Measurements from ENCODE around the gene HOXC13.

HOXC13 gene

DNA sequence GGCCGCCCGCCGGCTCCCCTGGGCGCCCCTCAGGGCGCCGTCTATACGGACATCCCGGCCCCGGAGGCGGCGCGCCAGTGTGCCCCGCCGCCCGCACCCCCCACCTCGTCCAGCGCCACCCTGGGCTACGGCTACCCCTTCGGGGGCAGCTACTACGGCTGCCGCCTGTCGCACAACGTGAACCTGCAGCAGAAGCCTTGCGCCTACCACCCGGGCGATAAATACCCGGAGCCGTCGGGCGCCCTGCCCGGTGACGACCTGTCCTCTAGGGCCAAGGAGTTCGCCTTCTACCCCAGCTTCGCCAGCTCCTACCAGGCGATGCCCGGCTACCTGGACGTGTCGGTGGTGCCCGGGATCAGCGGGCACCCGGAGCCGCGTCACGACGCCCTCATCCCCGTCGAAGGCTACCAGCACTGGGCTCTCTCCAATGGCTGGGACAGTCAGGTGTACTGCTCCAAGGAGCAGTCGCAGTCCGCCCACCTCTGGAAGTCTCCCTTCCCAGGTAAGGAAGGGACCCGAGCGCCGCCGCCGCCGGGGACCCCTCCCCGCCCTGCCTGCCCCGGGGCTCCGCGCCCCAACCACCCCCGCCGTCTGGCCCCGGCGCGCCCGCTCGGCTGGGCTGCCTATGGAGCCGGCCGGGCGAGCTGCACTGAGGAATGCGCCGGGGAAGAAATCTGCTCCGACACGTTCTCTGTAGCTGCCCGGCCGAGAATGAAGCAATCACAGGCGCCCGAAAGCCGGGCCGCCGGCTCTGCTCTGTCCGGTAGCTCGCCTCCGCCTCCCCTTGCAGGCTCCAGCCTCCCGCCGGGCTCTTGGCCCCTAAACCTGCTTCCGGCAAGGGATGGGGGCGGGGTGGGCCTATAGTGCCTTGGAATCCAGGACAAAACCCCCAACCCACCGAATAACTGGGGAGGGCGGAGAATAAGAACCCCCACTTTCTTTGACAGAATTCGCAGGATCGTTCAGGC, 794 bp downstream of the HOXC13 start:
- DNase-seq, result no peak

DNA sequence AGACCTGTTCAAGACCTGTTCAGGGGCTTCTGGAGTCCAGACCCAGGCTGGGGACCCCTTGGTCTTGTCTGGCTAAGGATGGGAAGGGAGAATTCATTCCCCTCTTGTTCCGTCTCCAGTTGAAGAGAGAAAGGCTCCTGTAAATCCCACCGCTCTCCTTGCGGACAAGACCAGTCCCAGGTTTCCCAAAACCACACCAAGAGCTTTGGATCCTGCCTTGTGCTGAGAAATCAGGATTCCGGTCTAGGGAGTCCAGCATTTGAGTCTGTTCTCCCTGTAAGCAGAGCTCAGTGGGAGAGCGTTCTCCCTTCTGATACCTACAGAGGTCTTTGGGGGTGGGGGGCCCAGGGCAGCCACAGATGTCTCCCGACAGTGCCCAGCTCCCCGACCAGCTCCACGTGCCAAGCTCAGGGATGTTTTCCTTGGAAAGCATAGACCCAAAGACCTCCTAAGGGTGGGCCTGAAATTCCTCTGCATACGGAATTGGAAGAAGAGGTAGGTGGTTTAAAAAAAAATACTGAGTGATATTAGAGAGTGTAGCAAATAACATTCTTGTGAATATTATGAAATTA, 1.9 kb downstream of the HOXC13 start:
- no peak for DNase-seq

DNA sequence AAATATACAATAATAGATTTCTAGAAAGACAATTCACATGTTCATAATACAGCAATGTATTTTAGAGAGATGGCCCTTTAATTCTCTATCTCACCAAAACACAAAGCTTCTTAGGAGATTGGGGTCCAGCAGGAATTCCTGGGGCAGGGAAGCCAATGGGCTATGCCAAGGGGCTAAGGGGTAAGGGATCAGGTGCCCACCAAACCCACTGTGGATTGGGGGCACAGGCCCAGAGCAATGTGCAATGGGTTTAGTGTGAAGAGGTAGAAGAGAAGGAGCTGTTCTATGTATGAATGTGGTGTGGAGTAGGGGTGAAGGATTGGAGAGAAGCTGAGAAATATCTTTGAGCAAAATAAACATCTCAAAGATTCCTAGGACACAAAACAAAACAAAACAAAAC, 2.6 kb downstream of the HOXC13 start:
- no peak for DNase-seq

DNA sequence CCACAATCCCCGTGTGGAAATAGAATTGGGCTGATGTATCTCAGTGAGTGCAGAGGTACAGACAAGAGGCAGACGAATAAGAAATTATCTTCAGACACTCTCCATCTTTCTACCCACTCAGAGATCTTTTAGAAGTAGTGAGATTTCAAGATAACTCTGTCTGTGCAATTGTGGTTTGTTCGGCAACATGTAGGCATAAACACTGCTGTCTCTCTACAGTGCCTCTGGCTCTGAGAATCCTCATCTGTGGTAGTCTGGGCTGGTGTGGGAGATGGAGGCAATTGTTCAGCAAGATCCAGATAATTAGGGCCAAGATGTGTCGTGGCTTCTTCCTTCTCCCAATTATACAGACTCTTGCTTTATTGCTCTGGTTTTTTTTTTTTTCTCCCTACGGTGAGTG, 3.1 kb downstream of the HOXC13 start:
- DNase-seq, result no peak

DNA sequence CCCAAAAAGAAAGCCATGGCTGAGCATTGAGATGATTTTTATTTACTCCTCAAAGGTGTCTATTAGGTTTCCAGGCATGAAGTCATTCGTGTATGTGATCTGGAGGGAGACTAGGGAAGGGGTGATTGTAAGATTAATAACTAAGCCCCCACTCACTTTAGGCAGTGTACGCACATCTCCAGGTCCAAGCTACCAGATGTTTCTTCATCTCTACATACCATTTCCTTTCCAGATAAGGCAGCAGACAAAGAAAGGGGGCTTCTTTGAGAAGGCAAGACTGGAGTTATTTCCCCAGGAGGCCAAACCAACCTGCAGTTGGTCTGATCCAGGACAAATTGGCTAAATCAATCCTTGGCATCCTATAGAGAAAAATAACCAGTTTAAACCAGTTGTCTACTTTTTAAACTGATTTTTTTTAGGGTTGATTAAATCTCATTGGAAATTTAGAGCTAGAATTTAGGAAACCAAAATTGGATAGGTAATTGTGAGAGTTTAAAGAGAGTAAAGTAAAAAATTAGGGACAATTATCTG, 3.9 kb downstream of the HOXC13 start:
- DNase-seq, result no peak

DNA sequence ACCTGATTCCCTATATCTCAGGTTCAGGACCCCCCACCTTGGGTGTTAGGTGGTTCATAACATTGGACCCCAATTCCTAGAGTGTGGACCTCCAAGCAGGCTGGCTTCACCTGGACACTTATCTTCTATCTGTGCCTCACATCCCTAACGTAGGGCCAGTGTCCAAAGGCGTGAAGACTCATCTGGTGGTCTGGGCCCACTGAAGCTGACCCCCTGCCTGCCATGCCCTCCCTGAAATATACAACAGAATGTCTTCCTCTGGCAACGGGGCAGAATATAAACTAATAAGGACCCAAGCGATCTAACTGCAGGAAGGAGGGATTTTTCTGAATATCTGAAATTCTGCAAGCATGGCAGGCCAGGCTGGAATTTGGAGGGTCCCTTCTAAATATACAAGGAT, 5.6 kb downstream of the HOXC13 start:
- no peak for DNase-seq

DNA sequence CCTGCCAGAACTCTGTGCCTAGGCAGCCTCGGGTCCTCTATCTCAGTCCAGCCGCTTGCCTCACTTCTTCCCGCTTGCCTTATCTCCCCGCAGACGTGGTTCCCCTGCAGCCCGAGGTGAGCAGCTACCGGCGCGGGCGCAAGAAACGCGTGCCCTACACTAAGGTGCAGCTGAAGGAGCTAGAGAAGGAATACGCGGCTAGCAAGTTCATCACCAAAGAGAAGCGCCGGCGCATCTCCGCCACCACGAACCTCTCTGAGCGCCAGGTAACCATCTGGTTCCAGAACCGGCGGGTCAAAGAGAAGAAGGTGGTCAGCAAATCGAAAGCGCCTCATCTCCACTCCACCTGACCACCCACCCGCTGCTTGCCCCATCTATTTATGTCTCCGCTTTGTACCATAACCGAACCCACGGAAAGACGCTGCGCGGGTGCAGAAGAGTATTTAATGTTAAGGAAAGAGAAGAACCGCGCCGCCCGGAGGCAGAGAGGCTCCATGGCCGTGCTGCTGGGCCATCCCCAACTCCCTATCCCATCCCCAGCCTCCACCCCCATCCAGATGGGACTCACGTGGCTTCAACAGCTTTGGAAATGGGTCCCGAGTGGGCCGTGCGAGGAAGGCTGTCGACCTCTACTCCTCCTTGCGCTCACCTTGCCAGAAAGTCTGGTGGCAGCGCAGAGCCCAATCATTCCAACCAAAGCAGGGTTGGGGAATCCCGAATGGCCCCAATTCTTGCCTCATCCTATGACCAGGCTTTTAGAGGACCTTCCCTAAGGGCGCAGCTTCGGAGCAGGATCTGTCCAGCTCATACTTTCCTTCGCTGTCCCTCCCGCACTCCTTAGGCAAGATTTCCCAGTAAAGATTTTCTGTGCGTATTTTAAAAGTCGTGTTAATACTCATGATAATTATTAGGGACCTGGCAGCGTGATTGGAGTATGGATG, 6.5 kb downstream of the HOXC13 start:
- no peak for DNase-seq

DNA sequence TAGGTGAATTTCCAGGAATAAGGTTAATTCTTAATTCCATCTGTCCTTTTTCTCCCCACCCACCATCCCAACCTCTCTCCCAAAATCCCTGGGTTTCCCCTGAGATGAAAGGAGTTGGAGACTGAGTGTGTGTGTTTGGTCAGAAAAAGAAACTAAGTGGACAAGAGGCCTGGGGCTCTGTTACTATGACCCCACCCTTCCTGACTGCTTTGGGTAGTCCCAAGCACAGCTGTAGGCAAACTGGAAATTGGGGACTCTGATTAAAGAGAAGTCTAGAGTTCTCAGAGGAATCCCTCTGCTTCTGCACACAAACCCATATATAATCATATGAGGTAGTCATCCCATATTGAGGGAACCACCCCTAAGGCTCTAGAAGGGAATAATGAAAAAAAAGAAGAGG, 9.1 kb downstream of the HOXC13 start:
- DNase-seq, result no peak

DNA sequence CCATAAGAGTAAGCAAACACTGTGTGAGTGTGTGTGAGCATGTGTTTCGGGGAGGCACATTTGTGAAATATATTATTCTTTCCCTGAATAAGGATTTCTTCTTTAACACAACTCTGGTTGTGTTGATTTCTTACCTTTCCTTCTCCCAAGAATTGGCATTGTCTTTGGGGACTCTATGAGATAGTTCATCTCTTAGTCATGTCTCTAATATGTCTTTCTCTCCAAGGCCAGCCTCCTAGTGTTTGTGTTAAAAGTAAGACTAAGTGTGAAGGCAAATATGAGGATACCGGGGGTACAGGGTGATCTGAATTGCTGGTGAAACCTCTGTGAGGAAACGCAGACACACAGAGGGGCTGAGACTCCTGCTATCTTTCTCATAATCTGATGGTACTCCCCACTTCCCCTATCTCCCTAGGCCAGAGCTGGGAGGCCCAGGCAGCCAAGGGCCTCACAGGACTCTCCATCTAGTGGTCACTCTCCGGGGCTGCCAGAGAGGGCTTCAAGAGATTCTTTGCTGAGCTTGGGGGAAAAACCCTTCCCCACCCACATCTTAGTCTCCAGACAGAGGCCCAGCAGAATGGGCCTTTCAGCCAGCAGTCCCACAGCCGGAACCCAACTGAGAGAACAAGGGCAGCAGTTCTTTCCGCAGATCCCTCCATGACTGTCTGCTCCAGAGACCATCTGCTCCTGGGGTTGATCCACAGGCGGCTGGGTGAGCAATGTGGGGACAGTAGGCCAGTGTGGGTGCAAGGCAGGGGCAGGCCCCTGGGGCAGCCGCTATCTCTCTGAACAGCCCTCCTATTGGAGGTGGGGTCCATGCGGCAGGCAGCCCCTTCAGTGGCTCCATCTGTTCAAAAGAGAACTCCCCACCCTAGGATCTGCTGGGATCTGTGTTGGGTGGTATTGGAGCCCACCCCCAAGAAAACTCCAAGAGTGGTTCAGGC, 10.3 kb downstream of the HOXC13 start:
- no peak for DNase-seq

DNA sequence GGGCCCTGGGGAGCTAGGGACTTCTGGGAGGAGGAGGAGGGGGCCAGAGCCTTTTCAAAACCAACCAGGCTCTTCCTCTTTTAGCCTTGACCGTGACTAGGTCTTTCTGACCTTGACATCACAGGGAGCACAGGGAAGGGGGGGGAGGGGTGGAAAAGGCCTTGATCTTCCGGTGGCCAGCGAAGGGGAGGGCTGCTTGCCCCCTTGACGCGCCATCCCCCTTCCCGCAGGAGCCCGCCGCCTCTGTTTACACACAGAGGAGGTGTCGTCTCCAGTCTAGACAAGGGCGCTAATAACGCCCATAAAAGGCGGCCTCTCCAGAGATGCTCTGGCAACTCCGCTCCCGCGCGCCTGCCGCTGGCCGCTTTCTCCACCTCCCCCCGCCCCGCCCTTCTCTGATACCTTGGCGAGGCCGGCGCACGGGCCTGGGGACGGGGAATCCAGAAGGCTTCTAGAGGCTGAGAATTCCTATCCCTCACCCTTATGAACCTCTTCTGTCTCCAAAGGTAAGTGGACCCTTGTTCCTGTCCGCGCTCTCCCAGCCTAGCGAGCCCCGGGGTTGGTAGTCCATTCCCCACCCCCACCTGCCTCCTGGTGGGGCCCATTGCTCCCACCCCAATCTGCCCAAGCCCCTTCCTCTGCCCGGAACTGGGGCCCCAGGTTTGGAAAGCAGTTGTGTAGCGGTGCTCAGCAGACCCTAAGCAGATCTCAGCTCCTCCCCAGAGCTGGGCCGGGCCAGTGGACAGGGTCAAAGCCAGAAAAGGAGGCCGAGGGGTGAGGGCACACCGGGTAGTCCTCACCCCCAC, 11.2 kb downstream of the HOXC13 start:
- DNase-seq, result no peak

DNA sequence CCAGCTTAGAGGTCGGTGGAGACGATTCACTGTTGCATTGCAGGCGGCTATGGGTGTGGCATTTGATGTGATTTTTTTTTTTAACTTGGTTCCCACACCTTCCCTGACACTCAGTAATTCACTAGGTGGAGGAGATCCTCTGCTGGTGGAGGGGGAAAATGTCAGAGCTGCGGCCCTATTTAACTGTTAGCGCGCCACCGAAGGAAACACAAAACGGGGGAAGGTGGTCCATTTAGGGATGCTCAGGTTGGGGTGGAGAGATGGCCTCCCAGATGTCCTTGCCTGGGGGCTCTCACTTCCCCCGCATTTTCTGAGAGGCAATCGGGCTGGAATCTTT, 11.8 kb downstream of the HOXC13 start:
- DNase-seq, result no peak

DNA sequence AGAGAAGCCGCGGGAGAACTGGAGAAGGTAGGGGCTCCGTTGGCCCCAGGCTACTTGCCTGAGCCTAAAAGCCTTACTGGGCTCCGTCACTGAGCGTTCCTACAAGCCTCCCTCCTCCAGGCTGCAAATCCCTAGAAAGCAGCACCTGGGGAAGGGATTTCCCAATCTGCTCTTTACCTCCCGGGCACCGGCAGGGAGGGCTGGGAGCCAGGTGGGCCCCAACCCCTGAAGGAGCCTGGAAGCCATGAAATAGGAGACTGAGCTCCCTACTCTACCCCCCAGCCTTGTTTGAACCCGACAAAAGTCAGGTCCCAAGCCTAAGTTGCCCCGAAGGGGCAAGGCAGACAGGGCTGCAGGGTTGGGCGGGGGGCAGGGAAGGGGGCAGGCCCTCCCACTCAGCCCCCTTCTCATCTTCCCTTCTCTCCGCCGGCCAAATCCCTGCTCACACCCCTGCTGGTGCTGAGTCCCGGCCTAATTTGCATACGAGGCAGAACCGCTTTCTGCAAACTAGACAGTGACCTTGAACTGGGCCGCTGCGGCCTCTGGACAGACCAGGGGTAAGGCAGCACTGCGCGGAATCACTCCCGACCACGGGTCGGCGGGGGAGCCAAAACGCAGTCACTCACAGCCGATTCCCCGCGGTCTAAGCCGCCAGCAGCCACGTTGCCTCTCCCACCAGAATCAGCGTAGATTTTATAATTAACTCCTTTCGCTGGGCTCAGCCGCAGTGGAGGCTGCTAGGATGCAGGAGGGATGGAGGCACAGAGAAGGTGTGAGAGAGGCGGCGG, 12.4 kb downstream of the HOXC13 start:
- DNase-seq, result no peak

DNA sequence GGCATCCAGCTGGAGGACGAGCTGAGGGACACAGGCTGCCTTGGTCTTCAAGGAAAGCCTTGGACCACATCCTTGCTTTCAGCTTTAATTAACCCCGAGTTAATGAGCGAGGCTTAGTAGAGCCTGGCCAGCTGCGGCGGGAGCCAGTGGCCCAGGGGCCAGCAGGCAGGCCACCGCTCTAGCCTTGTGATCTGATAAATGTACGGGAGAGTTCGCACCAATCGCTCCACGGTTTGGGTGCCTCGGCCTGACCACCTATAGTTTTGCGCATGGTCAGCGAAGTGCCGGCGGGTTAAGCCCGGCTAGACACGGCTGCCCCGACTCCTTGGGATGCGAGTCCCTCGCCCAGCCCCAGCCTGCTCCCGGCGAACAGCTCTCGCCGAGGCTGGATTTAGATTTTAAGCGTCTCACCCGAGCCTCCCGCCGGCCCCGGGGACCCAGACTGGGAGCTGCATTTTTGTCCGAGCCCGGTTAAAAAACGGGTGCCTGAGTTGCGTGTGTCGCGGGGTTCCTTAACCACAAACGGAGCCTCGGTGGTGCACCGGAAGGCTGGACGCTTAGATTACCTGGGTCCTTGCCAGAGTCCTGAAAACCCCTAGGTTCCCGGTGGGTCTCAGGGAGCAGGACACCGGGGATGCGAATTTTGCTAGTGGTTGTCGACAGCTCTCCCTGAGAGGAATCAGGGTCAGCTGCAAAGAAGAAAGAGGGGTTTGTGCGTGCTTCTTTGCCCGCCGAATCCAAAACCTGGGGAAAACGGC, 13.1 kb downstream of the HOXC13 start:
- no peak for DNase-seq

DNA sequence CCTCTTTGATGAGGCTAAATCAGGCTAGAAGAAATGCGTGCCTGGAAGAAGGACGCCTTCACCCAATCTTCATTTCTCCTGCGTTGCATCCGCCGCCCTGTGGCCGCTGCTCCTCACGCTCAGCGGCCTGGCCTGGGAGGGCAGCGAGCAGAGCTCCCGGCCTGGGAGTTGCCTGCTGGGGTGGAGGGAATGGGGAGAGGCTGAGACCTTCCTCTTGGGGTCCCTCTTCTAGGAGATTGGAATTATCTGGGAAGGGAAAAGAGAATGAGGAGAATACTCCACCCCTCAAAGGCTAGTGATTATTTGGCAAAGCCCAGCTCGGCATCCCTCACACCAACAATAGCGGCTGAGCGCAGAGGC, 13.7 kb downstream of the HOXC13 start:
- no peak for DNase-seq

DNA sequence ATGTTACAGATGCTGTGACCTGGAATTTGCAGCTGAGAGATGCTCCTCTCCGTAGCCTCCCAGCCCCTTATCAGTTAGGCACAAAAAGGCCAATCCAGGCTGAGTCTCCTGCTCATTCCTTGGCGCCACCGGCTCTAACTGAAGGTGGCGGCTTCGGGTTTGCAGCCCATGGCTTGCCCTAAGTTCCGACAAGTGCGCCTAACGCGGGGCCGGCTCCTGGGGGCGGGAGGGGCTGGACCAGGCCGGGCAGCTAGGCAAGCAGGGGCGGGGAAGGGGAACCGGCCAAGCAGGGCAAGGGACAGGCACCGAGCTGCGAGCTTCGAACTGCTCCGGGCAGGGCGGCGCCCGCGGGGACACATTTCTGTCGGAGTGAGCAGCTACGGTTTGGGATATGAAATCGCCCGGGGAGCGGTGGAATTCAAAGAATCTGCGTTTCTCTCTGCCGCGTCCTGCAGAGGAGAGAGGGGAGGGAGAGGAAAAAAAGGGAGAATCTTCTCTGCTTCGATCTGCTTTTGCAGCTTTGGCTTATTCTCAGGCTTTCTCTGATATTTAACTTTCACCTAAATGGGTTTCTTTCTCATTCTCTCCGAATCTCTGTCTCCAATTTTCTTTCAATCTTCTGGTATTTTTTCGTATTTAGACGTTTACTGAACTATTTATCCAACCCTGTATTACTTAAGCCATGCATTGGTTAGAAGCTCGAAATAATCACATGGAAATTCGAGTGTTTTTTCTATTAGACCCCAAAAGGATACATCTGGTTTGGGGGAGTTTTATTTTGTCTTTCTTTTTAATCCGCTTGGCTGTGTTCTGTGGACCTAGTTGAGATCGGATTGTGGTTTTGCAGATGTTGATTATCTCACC, 14.5 kb downstream of the HOXC13 start:
- no peak for DNase-seq

DNA sequence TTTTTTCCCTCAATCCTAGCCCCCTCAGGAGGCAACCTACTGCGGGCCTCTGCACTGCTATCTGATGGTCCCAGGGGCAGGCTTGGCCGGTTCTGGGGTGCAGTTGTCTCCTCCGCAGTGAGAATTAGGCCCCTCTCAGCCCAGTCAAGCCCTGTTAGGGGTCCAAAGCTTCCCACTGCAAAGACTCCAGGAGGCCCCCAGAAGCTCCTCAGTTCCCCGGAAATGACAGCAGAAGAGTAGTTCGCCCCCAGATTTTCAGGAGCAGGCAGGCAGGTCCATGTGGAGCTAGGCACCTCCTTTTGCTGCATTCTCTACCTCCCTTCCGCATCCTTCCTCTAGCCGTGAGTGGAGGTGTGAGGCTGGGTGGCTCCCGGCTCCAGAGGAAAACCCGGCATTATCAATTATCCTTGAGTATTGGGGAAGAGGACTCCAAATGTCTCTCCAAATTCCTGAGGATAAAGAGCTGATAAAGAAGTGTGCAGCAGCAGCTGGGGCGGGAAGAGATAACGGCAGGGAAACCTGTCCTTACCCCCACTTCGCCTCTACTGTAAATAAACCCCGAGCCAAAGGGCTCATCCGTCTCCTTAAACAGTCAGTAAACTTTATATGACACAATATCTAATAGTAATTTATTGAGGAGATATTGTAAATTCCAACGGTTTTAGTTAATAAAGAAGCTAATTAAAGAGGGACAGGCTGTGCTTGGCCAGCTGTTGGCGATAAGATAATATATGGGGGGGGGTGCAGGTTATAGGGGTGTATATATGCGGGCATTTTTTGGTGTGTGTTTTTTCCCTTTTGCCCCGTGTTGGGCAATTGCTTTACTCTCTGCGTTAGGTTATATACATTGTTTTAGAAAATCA, 15.4 kb downstream of the HOXC13 start:
- DNase-seq, result no peak

DNA sequence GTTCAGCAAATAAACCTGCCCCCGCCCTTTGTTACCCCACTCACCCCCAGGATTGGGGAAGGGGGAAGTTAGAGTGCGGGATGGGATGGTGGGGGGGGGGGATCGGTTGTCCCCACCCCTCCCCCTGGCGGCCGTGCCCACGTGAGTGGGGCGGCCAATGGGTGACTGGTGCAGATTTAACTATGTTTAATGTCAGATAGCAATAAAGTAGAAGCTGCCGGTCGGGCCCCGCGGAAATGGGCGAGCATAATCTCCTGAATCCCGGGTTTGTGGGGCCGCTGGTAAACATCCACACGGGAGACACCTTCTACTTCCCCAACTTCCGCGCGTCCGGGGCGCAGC, 16.0 kb downstream of the HOXC13 start, which contains the start of gene HOXC12:
TSS of gene HOXC12 (plus strand) at position 210 of the 342 bp plus-strand sequence. CDS start at position 237, 27 bp downstream.
- DNase-seq, result no peak
